ENCODE data around the gene SLIT3.
A peak's percentile ranks its signal among the peaks of the same experiment; 100 is the strongest.

The SLIT3 gene

GRCh38 chr5:169015991-169016390, 284.9 kb downstream of the SLIT3 start:
- no peak for DNase-seq

DNA sequence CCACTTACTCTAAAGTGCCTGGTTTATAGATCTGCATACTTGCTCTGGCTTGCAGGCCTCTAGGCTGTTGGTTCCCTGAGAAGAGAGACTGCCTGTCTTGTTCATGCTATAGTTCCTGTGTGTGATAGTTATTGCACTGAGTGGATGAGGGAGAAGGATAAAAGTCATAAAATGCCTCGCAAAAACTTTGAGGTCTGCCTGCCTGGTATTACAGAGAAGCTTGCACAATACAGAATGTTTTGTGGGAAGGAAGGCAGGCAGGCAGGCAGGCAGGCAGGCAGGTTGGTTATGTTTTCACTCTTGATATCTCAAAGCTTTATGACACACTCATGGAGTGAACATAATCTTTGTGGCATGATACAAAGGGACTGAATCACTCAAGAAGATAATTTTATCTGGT, 287.1 kb downstream of the SLIT3 start:
- no peak for DNase-seq

GRCh38 chr5:169013208-169013728, 287.7 kb downstream of the SLIT3 start:
- DNase-seq = no peak

- DNase-seq = no peak
Observed at GRCh38 chr5:169012450-169012849, 288.5 kb downstream of the SLIT3 start.

- DNase-seq = no peak
Observed at GRCh38 chr5:169011451-169011850, 289.5 kb downstream of the SLIT3 start.

DNA sequence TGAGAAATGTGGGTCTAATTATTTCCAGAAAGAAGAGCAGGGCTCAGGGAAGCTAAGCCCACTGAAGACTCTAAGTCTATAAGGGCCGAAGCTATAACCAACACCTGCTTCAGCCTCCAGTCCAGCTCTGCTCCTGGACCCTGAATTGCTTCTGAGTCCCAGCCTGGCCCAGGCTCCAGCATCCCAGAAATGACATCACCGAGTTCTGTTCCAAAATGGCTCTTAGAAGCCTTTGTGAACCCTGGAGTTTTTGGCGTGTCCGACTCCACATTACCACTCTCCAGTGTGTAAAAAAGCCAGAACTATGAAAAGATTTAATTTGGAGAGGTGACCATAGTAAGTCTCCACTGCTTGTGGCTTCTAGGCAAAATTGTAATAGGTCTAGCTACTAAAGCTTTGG, 289.9 kb downstream of the SLIT3 start:
- DNase-seq = no peak

DNA sequence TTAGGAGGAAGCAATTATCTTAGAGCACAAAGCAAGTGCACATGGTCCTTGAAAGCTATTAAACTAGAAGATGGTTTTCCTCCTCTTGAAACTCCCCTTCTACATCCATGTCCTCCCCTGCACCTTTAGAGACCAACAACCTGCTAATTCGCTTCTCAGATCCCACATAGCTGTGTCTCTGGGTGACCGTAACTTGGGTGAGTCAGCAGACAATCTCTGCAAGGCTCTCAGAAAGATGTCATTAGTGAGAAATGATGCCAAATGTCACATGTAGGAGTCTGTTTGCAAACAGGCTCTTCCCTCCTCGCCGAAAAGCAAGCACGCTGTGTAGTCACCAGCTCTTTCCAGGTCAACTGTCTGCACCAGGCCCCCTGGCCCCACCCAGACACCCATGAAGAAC, 291.8 kb downstream of the SLIT3 start:
- no peak for DNase-seq

GRCh38 chr5:169006842-169007790, 293.8 kb downstream of the SLIT3 start:
- no peak for DNase-seq

- no peak for DNase-seq
Observed at GRCh38 chr5:169004551-169004950, 296.4 kb downstream of the SLIT3 start.

- DNase-seq = no peak
Observed at GRCh38 chr5:169003721-169004541, 297.0 kb downstream of the SLIT3 start.

DNA sequence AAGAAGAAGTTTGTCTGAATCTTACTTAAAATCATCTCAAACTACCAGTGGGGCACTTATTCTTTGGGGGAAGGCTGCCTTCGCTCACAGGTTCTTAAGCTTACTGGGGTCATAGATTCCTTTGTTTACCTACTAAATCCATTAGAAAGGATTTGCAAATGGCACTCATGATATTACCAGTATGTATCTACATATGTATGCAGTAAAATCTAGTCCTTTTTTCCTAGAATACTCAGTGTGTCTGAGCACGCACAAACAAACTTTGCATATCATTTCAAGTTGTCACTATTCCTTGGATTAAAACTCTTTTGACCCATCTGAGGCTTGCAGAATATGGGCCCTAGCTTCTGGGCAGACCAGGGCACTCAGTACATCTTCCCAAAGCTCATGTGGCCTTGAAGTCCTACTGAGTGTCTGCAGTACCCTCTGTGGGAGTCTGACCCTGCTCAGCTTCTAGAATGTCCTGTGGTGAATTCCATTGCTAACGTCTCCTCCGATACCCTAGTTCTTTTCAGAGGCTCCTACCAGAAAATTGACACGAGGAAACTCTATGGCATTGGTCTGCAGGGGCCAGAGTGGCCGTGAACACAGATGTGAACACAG, 297.9 kb downstream of the SLIT3 start:
- no peak for DNase-seq

- DNase-seq = no peak
Observed at GRCh38 chr5:169001394-169001793, 299.5 kb downstream of the SLIT3 start.

GRCh38 chr5:168995024-168995423, 305.9 kb downstream of the SLIT3 start:
- no peak for DNase-seq

GRCh38 chr5:168992687-168993086, 308.3 kb downstream of the SLIT3 start:
- DNase-seq = no peak

GRCh38 chr5:168992016-168992415, 308.9 kb downstream of the SLIT3 start:
- no peak for DNase-seq

DNA sequence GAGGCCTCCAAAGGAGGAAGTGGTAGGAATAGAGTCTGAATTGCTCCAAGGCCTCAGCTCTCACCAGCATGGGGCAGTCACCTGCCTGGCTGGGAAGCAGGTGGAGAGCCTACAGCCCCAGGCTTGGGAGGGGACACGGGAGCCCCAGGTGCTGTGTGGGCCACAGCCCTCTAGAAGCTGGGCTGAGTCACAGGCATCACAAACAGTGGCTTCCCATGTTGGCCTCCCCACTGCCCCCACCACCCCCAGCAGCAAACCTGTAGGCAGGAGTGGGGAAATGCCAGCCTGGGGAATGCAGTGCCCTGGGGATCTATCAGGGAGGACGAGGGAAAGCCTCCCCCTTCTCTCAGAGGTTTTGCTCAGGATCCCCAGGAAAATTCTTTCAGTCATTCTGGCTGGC, 309.6 kb downstream of the SLIT3 start:
- no peak for DNase-seq

DNA sequence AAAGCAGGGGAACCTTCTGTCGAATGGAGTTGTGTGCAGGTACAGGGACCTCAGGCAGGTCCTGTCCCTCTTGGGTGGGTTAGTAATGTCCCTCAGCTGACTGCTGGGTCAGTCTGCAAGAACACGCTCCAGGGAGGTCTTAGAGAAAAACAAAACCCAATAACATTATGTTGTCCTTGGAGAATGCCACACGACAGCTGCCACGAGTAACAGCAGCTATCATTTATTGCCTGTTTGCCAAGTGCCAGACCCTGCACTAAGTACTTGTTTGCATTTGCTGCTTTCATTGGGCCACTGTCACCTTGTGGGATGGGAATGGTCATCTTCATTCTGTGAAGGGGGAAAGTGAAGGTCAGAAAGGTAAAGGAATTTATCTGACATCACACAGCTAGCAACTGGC, 310.3 kb downstream of the SLIT3 start:
- DNase-seq = no peak

- DNase-seq = no peak
Observed at GRCh38 chr5:168989731-168990505, 311.0 kb downstream of the SLIT3 start.

DNA sequence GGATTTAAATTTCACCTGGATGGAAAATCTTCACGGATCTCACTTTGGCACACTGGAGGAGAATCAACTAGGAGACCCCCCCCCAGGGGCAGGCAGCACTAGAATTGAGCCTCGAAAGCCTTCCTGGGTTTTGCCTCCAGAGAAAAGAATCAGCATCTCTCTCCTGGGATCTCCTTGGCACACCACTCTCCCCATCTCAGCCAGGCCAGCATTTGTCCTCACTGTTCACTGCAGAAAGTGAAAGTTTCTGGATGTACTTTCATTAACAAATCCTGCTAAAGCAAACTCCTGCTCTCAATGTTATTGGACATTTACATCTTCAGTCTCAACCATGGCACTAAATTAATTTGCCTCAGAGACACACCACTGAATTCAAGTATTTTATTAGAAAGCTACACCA, 312.2 kb downstream of the SLIT3 start:
- no peak for DNase-seq

DNA sequence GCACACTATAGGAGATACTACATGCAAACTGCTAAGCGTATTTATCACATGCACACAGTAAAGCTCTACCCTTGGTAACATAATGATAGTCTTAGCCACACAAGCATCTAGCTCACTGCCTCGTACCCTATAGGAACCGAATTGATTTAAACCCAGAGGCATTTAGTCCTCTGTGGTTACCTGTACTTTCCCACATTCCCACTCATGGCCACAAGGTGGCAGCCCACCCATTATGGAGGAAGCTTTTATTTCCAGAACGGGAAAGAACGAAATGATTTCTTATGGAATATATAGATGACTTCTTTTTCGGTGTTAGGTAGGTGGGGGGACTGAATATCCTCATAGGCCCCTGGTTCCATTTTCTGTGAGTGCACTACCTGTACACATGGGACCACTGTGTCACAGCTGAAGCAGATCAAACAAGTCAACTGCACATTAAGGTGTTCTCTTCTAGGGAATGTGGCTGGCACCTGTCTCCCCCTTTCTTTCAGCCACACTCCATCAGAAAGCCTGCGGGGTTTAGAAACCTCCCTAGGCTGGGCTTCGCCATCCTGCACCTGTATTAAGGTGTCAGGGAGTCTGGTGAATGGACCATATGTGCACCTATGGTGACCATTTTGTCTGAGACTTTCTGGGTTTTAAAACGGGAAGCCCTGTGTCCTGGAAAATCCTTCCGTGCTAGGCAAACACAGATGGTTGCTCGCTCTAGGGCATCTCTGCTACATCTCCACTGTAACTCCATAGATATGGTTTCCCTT, 313.2 kb downstream of the SLIT3 start:
- DNase-seq = peak; percentile 46

DNA sequence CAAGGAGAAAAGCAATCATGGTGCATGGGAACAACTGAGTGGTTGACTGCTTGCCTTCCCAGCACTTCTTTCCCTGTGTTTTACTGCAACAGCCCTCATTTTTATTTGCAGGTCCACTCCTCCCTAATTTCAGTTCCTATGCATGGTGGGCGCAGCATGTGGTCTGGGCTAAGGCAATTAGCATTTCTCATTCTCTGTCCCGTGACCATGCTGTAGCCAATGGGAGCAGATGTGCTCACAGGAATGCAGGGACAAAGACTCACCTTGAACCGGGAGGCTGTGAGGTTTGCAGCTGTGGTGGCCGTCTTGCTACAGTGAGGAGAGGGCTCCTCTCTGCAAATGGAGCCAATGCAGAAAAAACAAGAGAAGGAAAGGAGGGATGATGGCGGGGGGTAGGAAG, 315.5 kb downstream of the SLIT3 start:
- no peak for DNase-seq

Measured in activated naive CD4-positive, alpha-beta T cell treated with anti-CD3 and anti-CD28 coated beads, Interleukin-2, amount 50 U/mL, for 16 hours (primary cell).